ENCODE results near the gene METRNL. TPM values are rescaled to one million over a fixed set of nuclear protein-coding genes. Genes with fewer than 3 reads are reported as not detected.

The METRNL gene
- total RNA-seq, 2 experiments from 2014 or later, result 14.4 to 15.2 TPM

DNA sequence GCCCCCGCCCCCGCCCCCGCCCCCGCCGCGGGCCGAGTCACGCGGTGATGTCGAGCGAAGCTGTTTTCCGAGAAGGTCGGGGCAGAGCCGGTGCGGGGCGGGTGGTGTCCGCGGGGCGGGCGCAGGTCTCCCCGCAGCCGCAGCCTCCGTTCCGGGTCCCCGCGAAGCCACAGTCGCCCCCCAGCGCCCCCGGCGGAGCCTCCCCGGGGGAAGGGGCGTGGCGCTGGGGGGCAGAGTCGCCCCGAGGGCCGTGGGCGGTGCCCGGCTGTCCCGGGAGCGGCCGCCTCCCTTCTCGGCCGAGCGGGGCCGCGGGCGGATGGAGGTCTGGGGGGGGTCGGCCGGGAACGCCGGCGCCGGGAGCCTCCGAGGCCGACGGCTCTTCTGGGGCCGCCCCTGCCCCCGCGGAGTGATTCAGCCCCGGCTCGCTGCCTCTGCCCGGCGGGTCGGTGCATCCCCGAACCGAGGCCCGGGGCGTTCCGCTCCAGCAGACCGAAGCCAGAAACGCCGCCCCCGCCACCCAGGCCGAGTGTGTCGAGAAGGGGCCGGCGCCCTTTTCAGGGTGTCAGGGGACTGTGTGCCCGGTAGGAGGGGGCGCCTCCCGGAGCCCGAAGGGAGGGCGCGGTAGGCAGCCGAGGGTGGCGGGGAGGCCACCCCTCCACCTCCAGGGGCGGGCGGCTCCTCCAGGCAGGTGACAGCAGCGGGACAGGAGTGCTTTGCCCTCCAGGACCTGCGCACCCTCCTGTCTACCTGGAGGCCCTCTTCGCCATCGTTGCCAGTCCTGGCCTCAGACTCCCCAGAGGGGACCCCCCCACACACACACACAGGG lies 1.7 kb downstream of the METRNL start:
- H3K27ac Mint-ChIP-seq, result no peak overlapping the region
- peaks cover 19% of the 10 kb centered on the region for H3K4me1 Mint-ChIP-seq (ENCODE audit: low read depth)
- peak overlapping the region; percentile 51 for H3K4me3 Mint-ChIP-seq
- no peaks in the 10 kb centered on the region for H3K36me3 Mint-ChIP-seq (ENCODE audit: low read depth)
- no peaks in the 10 kb centered on the region for H3K9me3 Mint-ChIP-seq
- CTCF ChIA-PET, result interaction anchor here (0.5 kb wide), 1 partner anchor 187 kb away, joined by 3 read pairs; no protein-coding TSS in a partner anchor
- intact Hi-C loops (cut with micrococcal nuclease), result loop anchor here (5.0 kb wide), 1 partner anchor 189 kb away; no protein-coding TSS in a partner anchor
- H3K27me3 Mint-ChIP-seq (ENCODE audit: low read depth), result peaks cover 15% of the 10 kb centered on the region
- DNase-seq, result peak; percentile 70

DNA sequence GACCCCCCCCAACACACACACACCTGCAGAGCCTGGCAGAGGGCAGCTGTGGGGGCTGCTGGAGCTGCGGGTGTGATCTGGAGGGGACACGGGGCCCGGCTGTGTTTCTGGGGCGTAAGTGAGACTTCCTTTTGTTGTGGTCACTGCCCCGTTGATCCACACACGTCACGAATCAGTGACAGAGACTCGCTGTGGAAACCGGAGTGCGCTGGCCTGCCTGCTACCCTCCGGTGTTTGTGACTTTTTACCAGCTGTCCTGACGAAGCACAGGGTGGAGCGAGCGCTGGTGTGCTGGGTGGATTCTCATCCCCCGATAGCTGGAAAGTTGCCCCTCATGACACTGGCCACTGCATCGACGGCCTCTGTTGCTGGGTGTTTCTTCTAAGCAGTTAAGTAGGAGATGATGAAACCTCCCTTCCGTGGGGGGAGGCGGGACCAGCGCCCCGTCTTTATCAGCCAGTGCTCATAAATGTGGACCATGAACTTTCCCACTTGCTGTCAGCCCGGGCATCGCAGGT lies 2.3 kb downstream of the METRNL start:
- H3K27ac Mint-ChIP-seq, result no peak overlapping the region
- CTCF ChIA-PET, result interaction anchor here (0.5 kb wide), 1 partner anchor 188 kb away, joined by 3 read pairs; no protein-coding TSS in a partner anchor
- peaks cover 19% of the 10 kb centered on the region for H3K4me1 Mint-ChIP-seq (ENCODE audit: low read depth)
- peaks cover 15% of the 10 kb centered on the region for H3K27me3 Mint-ChIP-seq (ENCODE audit: low read depth)
- no peaks in the 10 kb centered on the region for H3K9me3 Mint-ChIP-seq
- no peak for DNase-seq
- intact Hi-C loops (cut with micrococcal nuclease), result loop anchor here (5.0 kb wide), 1 partner anchor 189 kb away; no protein-coding TSS in a partner anchor
- peak overlapping the region; percentile 51 for H3K4me3 Mint-ChIP-seq
- no peaks in the 10 kb centered on the region for H3K36me3 Mint-ChIP-seq (ENCODE audit: low read depth)

DNA sequence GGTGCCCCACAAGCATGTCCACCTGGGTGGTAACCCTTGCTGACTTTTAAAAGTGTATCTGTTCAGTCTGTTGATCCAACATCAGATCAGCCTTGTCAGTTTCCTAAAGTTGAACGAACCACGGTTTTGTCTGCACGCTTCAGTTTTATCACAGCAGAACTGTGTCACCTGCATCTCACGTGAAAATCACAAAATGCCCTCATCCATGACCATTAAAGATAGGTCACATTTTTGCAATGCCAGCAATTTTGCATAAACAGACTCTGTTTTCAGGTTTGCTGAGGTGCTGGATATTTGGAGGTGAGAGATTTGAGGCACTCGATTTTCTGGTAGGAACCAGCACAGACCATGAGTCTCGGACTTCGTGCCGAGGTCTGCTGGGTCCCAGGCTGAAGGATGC lies 3.0 kb downstream of the METRNL start:
- no peaks in the 10 kb centered on the region for H3K36me3 Mint-ChIP-seq (ENCODE audit: low read depth)
- no peak overlapping the region for H3K27ac Mint-ChIP-seq
- H3K4me1 Mint-ChIP-seq (ENCODE audit: low read depth), result peaks cover 19% of the 10 kb centered on the region
- H3K9me3 Mint-ChIP-seq, result no peaks in the 10 kb centered on the region
- peak overlapping the region; percentile 51 for H3K4me3 Mint-ChIP-seq
- CTCF ChIA-PET, result no interaction called here
- intact Hi-C loops (cut with micrococcal nuclease), result loop anchor here (5.0 kb wide), 1 partner anchor 190 kb away; no protein-coding TSS in a partner anchor
- H3K27me3 Mint-ChIP-seq (ENCODE audit: low read depth), result peaks cover 12% of the 10 kb centered on the region
- DNase-seq, result no peak

DNA sequence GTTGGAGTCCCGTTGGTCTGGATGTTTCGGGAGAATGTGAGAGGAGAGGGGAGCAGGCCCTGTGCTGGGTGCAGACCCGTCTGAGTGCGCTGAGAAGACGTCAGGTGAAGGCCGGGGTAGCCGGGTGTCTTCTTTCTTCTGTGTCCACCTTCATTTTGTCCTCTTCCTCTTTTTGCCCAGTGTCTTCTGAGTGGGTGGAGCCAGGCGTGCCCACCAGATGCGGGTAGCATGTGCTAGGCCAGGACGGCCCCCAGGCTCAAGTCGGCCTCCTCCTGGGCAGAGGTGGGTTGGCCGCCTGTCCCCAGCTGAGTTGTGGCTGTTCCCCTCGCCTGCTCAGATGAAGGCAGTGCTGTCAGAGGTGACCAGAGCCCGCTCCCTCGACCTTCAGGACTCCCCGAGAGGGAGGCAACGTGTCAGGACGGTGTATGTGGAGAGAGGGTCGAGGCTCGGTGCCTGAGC lies 3.5 kb downstream of the METRNL start:
- Mint-ChIP-seq H3K27me3 (ENCODE audit: low read depth) (peaks cover 8% of the 10 kb centered on the region), H3K9me3 (no peaks in the 10 kb centered on the region), H3K4me3 (no peak overlapping the region), H3K36me3 (ENCODE audit: low read depth) (no peaks in the 10 kb centered on the region), H3K4me1 (ENCODE audit: low read depth) (peaks cover 19% of the 10 kb centered on the region), H3K27ac (peak overlapping the region; percentile 83)
- CTCF ChIA-PET, result no interaction called here
- intact Hi-C loops (cut with micrococcal nuclease), result loop anchor here (5.0 kb wide), 1 partner anchor 191 kb away; no protein-coding TSS in a partner anchor
- DNase-seq, result no peak

DNA sequence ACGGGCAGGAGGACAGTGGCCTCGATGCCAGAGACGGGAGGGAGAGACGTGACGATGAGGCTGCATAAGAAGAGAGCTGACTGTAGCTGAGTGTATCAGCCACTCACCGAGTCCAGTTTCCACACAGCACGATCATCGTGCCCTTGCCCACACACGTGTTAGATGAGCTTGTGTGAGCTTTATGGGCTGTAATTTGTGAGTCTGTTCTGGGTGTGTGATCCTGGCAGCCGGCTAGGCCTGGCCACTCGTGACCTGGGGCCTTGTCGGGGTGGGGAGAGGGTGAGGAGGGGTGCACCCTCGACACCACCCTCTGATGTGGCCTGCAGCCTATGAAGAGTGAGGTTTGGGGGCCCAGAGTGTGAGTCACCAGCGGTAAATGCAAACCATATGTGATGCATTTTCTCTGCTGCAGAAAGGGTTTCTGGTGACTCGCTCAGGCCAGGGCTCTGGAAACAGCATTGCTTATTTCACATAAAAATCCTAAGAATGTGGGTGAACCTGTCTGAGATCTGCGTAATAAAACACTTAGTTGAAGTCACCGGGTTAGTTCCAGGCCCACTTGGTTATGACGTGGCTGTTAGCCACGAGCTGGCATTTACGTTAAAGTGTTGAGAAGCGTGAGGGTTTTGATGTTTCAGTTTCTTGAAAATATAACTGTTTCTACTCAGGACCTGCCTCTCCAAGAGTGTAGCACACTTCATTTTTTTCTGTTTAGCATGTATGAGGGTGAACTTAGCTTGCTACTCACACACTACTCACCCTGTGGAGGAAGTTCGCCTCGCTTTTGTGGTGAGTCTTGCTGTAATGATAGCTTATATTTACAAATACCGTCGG lies 4.2 kb downstream of the METRNL start:
- DNase-seq, result peak; percentile 56
- CTCF ChIA-PET, result no interaction called here
- intact Hi-C loops (cut with micrococcal nuclease), result loop anchor here (5.0 kb wide), 1 partner anchor 191 kb away; no protein-coding TSS in a partner anchor
- peak overlapping the region; percentile 83 for H3K27ac Mint-ChIP-seq
- peaks cover 5% of the 10 kb centered on the region for H3K27me3 Mint-ChIP-seq (ENCODE audit: low read depth)
- no peaks in the 10 kb centered on the region for H3K9me3 Mint-ChIP-seq
- H3K4me3 Mint-ChIP-seq, result no peak overlapping the region
- H3K4me1 Mint-ChIP-seq (ENCODE audit: low read depth), result peaks cover 19% of the 10 kb centered on the region
- no peaks in the 10 kb centered on the region for H3K36me3 Mint-ChIP-seq (ENCODE audit: low read depth)

DNA sequence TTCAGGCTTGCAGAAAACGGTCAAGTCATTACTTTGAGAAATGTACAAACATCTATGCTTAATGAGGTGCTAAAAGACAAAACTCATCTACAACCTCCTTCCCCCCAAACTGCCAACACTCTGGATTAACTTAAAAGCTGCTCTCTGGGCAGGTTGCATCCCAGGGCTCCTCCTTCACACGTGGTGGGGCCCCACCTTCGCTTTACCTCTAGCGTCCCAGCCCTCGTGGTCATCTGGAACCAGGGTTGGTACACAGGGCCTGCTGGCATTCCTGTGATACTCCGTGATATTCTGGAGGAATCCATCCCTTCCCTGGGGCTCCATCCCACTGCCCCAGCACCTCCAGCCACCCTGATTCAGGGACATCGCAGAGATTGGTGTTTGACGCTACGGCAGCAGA lies 4.8 kb downstream of the METRNL start:
- Mint-ChIP-seq H3K4me1 (ENCODE audit: low read depth) (peaks cover 19% of the 10 kb centered on the region), H3K27me3 (ENCODE audit: low read depth) (peaks cover 5% of the 10 kb centered on the region), H3K36me3 (ENCODE audit: low read depth) (no peaks in the 10 kb centered on the region), H3K9me3 (no peaks in the 10 kb centered on the region), H3K27ac (peak overlapping the region; percentile 83), H3K4me3 (no peak overlapping the region)
- intact Hi-C loops (cut with micrococcal nuclease), result loop anchor here (5.0 kb wide), 1 partner anchor 192 kb away; no protein-coding TSS in a partner anchor
- DNase-seq, result no peak
- CTCF ChIA-PET, result no interaction called here

DNA sequence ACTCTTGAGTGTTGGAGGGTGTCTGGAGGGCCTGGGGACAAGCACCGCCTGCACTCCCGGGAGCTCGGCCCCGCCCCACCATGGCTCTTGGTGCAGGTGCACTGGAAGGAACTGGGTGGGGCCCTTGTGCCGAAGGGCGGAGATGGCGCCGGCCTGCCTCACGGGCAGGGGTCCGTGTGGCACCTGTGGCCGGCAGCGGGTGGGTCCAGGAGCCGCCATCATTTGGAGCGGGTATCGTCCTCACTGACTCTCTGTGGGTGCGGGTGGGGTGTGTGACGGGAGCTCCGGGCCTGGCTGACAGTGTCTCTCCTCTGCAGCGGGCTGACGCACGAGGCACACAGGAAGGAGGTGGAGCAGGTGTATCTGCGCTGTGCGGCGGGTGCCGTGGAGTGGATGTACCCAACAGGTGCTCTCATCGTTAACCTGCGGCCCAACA lies 5.2 kb downstream of the METRNL start:
- Mint-ChIP-seq H3K27me3 (ENCODE audit: low read depth) (peaks cover 5% of the 10 kb centered on the region), H3K9me3 (no peaks in the 10 kb centered on the region), H3K27ac (peak overlapping the region; percentile 83), H3K36me3 (ENCODE audit: low read depth) (no peaks in the 10 kb centered on the region), H3K4me1 (ENCODE audit: low read depth) (peaks cover 21% of the 10 kb centered on the region), H3K4me3 (no peak overlapping the region)
- CTCF ChIA-PET, result no interaction called here
- no peak for DNase-seq
- intact Hi-C loops (cut with micrococcal nuclease), result loop anchor here (5.0 kb wide), 1 partner anchor 192 kb away; no protein-coding TSS in a partner anchor

DNA sequence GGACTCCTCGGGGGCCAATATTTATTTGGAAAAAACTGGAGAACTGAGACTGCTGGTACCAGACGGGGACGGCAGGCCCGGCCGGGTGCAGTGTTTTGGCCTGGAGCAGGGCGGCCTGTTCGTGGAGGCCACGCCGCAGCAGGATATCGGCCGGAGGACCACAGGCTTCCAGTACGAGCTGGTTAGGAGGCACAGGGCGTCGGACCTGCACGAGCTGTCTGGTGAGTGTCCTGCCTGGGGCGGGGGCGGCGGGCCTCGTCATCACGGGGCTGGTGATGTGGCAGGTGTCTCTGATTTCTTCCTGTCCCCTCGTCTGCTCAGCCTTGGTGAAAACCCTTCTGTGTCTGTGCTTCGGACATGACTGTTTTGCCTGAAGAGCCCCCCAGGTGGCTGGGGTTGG lies 5.7 kb downstream of the METRNL start:
- Mint-ChIP-seq H3K36me3 (ENCODE audit: low read depth) (no peaks in the 10 kb centered on the region), H3K4me3 (no peak overlapping the region), H3K9me3 (no peaks in the 10 kb centered on the region), H3K27ac (no peak overlapping the region), H3K4me1 (ENCODE audit: low read depth) (peaks cover 21% of the 10 kb centered on the region), H3K27me3 (ENCODE audit: low read depth) (peaks cover 5% of the 10 kb centered on the region)
- DNase-seq, result no peak
- CTCF ChIA-PET, result no interaction called here
- intact Hi-C loops (cut with micrococcal nuclease), result no loop called here

DNA sequence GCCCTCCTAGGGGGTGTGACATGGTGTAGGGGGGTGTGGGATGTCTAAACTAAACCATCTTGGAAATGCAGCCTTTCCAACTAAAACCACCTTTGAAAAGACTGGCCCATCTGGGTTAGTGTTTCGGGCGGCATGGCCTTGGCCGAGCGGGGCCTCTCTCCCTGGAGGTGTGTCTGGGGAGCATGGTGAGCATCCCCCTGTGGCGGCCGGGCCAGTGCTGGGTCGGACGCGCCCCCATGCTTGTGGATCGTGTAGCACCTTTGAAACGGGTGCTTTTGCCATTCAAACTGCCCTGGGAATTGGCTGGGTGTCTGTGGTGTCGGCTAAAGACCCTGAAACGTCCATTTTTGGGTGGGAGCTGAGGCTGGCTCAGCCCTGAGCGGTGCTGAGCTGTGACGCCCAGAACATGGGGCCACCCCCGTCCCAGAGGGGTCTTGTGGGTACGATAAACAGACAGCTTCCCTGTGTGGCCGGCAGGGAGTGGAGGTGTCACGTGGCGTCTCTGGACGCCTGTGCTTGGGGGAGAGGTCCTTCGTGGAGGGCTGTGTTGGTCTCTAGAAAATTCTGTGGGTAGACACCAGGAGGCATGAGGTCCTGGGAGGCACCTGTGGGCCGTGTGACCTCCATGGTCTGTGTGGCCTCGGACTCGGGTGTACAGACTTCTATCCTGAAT lies 6.3 kb downstream of the METRNL start:
- CTCF ChIA-PET, result no interaction called here
- H3K27me3 Mint-ChIP-seq (ENCODE audit: low read depth), result peaks cover 5% of the 10 kb centered on the region
- no peak overlapping the region for H3K4me3 Mint-ChIP-seq
- no peaks in the 10 kb centered on the region for H3K9me3 Mint-ChIP-seq
- DNase-seq, result no peak
- no peak overlapping the region for H3K27ac Mint-ChIP-seq
- peaks cover 21% of the 10 kb centered on the region for H3K4me1 Mint-ChIP-seq (ENCODE audit: low read depth)
- intact Hi-C loops (cut with micrococcal nuclease), result no loop called here
- no peaks in the 10 kb centered on the region for H3K36me3 Mint-ChIP-seq (ENCODE audit: low read depth)

DNA sequence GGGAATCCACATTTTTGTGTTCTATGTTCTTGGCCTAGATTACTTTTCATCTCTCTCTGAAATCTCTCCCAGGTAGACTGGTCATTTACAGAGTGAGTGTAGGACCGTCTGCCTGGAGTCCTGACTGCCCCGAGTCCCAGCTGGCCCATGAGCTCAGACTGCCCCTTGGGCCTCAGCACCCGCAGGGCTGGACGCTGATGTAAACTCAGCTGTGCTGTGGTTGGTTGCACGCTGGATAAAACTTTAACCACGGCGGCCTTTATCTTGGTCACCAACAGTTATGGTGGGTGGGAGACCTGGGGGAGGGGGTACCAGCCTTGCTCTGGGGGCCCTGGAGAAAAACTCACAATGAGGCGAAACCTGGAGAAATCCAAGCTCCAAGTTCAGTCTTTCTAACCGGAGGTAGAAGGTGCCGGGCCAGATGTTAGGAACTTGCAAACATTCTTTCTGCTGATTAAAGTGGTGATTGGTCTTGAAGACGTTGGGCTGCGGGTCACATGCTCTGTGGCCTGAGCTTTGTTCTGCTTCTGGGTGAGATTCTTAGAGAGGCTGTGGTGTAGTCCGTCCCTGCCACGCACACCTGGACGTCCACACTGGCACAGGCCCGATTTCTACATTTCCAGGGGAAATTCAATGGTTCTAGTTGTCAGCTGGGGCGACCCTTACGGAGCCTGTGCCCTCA lies 6.9 kb downstream of the METRNL start:
- Mint-ChIP-seq H3K4me1 (ENCODE audit: low read depth) (peaks cover 21% of the 10 kb centered on the region), H3K4me3 (no peak overlapping the region), H3K27me3 (ENCODE audit: low read depth) (peaks cover 5% of the 10 kb centered on the region), H3K36me3 (ENCODE audit: low read depth) (no peaks in the 10 kb centered on the region), H3K9me3 (no peaks in the 10 kb centered on the region), H3K27ac (no peak overlapping the region)
- intact Hi-C loops (cut with micrococcal nuclease), result no loop called here
- DNase-seq, result no peak
- CTCF ChIA-PET, result no interaction called here

DNA sequence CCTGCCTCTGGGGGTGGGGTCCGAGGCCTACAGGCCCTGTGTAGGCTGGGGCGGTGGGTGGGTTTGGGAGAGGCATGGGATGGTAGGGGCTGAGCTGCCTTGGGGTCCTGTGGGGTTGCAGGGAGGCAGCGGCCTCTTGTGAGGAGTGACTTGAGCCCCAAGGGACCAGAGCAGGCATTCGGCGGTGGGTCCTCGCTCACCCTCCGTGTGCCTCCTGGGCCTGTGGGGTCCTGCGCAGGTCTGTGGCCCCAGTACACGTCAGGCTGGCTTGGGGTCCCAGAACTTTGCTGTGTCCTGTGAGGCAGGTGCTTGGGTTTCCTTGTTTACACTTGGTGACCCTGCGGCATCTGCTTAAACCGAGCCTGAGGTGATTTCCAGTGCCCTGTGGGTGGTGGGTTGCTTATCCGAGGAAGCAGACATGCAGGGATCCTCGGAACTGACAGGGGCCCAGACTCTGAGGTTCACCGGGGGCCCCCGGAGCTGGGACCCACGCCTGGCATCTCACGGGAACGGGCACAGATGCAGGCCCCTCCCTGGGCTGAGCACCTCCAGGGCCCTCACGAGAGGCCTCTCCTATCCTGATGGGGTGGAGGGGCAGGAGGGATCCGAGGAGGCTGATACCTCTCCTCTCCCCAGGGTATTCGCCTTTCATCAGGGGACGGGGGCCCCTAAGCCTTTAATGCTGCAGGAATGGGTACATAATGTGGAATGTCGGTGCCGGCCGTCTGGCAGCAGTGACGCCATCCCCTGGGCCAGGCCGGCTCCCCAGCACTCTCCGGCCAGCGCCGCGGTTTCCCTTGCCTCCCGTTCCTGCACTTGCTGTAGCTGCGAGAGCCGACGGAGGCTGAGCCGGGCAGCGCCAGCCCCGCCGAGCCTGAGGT lies 7.7 kb downstream of the METRNL start:
- no peaks in the 10 kb centered on the region for H3K9me3 Mint-ChIP-seq
- DNase-seq, result no peak
- CTCF ChIA-PET, result no interaction called here
- H3K4me1 Mint-ChIP-seq (ENCODE audit: low read depth), result peaks cover 19% of the 10 kb centered on the region
- no peaks in the 10 kb centered on the region for H3K36me3 Mint-ChIP-seq (ENCODE audit: low read depth)
- intact Hi-C loops (cut with micrococcal nuclease), result no loop called here
- H3K27ac Mint-ChIP-seq, result no peak overlapping the region
- H3K27me3 Mint-ChIP-seq (ENCODE audit: low read depth), result peaks cover 3% of the 10 kb centered on the region
- no peak overlapping the region for H3K4me3 Mint-ChIP-seq

Measured in activated naive CD4-positive, alpha-beta T cell treated with anti-CD3 and anti-CD28 coated beads for 36 hours (primary cell).